Heart left ventricle (tissue), 16 donors: ENCODE data around the gene PACRG. TPM values are rescaled to one million over a fixed set of nuclear protein-coding genes. Genes with fewer than 3 reads are reported as not detected.
A peak's percentile ranks its signal among the peaks of the same experiment; 100 is the strongest.

Source experiments
- ATAC-seq, 4 donors: fragments of 200-7000 bp; cut with Tn5 transposase; one replicate each; pipeline ENCODE4 v1.9.1; 2020 to 2022; ENCODE audit warnings: moderate library complexity in 4 of 4, mild to moderate bottlenecking in 3 of 4, moderate number of reproducible peaks in 1 of 4
- DNase-seq, 5 donors: peaks; one replicate each; pipeline ENCODE4 v3.0.0-alpha.2; 2020
- H3K27ac ChIP-seq, 12 donors: fragments of 200-600 bp; sonication (generic) in 4 of 12; one replicate each; pipeline versions ENCODE4 v1.5.0 to v1.8.0; 2016 to 2022; ENCODE audit warnings: mild to moderate bottlenecking in 2 of 12
- H3K27me3 ChIP-seq, 9 donors: fragments of 200-600 bp; sonication (generic) in 2 of 9; one replicate each; pipeline versions ENCODE4 v1.5.1 to v1.8.0; 2016 to 2022; ENCODE audit warnings: mild to moderate bottlenecking in 3 of 9
- H3K36me3 ChIP-seq, 9 donors: fragments of 200-600 bp; sonication (generic) in 2 of 9; one replicate each; pipeline versions ENCODE4 v1.5.0 to v1.8.0; 2018 to 2022; ENCODE audit warnings: mild to moderate bottlenecking in 2 of 9
- H3K4me1 ChIP-seq, 12 donors: fragments of 200-600 bp; sonication (generic) in 4 of 12; one replicate each; pipeline versions ENCODE4 v1.5.0 to v1.8.0; 2016 to 2022; ENCODE audit warnings: mild to moderate bottlenecking in 3 of 12
- H3K4me3 ChIP-seq, 12 donors: fragments of 200-600 bp; sonication (generic) in 4 of 12; one replicate each; pipeline versions ENCODE4 v1.5.0 to v1.8.0; 2017 to 2022; ENCODE audit warnings: mild to moderate bottlenecking in 9 of 12, moderate library complexity in 4 of 12
- H3K9me3 ChIP-seq, 12 donors: fragments of 200-600 bp; sonication (generic) in 4 of 12; one replicate each; pipeline versions ENCODE4 v1.5.0 to v1.8.0; 2016 to 2022; ENCODE audit warnings: mild to moderate bottlenecking in 1 of 12
- CTCF ChIP-seq, 12 donors: fragments of 200-600 bp; sonication (generic) in 4 of 12; IDR thresholded peaks; one replicate each; pipeline versions ENCODE4 v1.5.0 to v1.8.0; 2018 to 2022; ENCODE audit warnings: antibody characterized with exemption in 12 of 12, mild to moderate bottlenecking in 5 of 12
- POLR2A ChIP-seq, 2 donors: fragments of 450-650 bp; IDR thresholded peaks; one replicate each; pipeline ENCODE4 v1.6.1; 2017; ENCODE audit warnings: antibody characterized with exemption in 2 of 2, mild to moderate bottlenecking in 2 of 2, moderate library complexity in 2 of 2
- WGBS, 4 donors: extraction: QIAGEN DNeasy Blood & Tissue Kit in 2 of 4; methylation state at CpG; one replicate each; pipeline versions ENCODE4 v1.1.5 to v1.1.7; 2013 to 2018; 5-methylcytosine and 5-hydroxymethylcytosine counted together
- intact Hi-C, 10 donors: fragments of 100-400 bp; cut with DNase I; formaldehyde crosslinking; loops; one replicate each; pipeline versions ENCODE4 v1.11.1 to v1.14.2; 2022
- polyA plus RNA-seq, 2 donors: library from polyadenylated mRNA; stranded (reverse); fragments of 200-250 nt; gene quantifications; one replicate each; pipeline ENCODE4 v1.2.3, GENCODE V29; 2013
- total RNA-seq, 9 donors: library from RNA; depleted of rRNA in 2 of 9; stranded (reverse); fragments of >200 nt in 2 of 9; fragmentation: NEBNext Ultra II Directional in 3 of 9; extraction: Animal tissue kit (Norgen Biotek cat#: 25700) in 3 of 9; gene quantifications; one replicate each; pipeline versions ENCODE4 v1.1.0 to v1.2.4, GENCODE V29; 2016 to 2023
- donor health status: ischemic (EF 13 %, LVEDD 7.1; RV severe dilation, severe dysfunction).
- donor health status: healthy with polysubstance abuse.
- donor health status: DM: no; HTN: yes; CAD: no.
- donor health status: DM: no; HTN: no; CAD: no.
- donor health status: ischemic (EF 25% LVEDD 6.9; RV normal size, moderate dysfunction).
- donor health status: ischemic (EF 25% LVEDD 5.7; RV mildly dilated, moderate dysfunction).
- donor health status: healthy.
- donor health status: DM: yes; HTN: yes; CAD: no.
- donor health status: ischemic (EF 35%, LVEDD 5.7; RV mildly dilated, moderate dysfunction).
- donor health status: nonischemic (EF 11% LVEDD 7.7; RV severe dilation, severe dysfunction).
- donor health status: DM: yes; HTN: yes; CAD: no.
- donor health status: PGD.
- donor health status: ischemic (EF 29% LVEDD 5.4; RV normal size, mild dysfunction).
- donor health status: nonischemic (EF 23%, LVEDD 6.1; RV moderate dilation, normal function).

PACRG gene
- total and polyA plus RNA-seq, 11 donors = 2.0 to 83.3 (median 11.8) TPM

- TF ChIP-seq POLR2A (IDR thresholded peaks at IDR 0.05) (no peak), CTCF (IDR thresholded peaks at IDR 0.05) (no peak)
- ATAC-seq = no peak
- H3K9me3 ChIP-seq = peaks cover 0 to 3% (median 0%) of the 10 kb centered on the region in 12 donors
- no peaks in the 10 kb centered on the region for H3K27me3 ChIP-seq
- no peak overlapping the region for H3K4me3 ChIP-seq
- H3K27ac ChIP-seq = no peak overlapping the region
- WGBS, 4 donors = 63 to 81% (median 74%) methylated on average over 1 of the region's 1 CpG
- intact Hi-C loops = loop anchor here in 1 of 10 donors (10.0 kb wide), 1 partner anchor 133 kb away; the partner anchor contains the start of gene QKI
- H3K36me3 ChIP-seq = no peaks in the 10 kb centered on the region
- peaks cover 0 to 8% (median 0%) of the 10 kb centered on the region in 12 donors for H3K4me1 ChIP-seq
- DNase-seq = no peak
Observed at GRCh38 chr6:163281634-163282033, 553.9 kb downstream of the PACRG start.

- intact Hi-C loops = loop anchor here in 1 of 10 donors (10.0 kb wide), 1 partner anchor 132 kb away; the partner anchor contains the start of gene QKI
- peaks cover 0 to 3% (median 0%) of the 10 kb centered on the region in 12 donors for H3K9me3 ChIP-seq
- DNase-seq (no peak), ATAC-seq (no peak)
- no peaks in the 10 kb centered on the region for H3K36me3 ChIP-seq
- H3K27ac ChIP-seq = no peak overlapping the region
- TF ChIP-seq POLR2A (IDR thresholded peaks at IDR 0.05) (no peak), CTCF (IDR thresholded peaks at IDR 0.05) (no peak)
- peaks cover 0 to 8% (median 0%) of the 10 kb centered on the region in 12 donors for H3K4me1 ChIP-seq
- no peaks in the 10 kb centered on the region for H3K27me3 ChIP-seq
- no peak overlapping the region for H3K4me3 ChIP-seq
Observed at GRCh38 chr6:163282672-163283071, 554.9 kb downstream of the PACRG start.

GRCh38 chr6:163284151-163284550, 556.4 kb downstream of the PACRG start:
- 17 to 32% (median 28%) methylated on average over 5 of the region's 5 CpGs for WGBS, 4 donors
- ATAC-seq (no peak), DNase-seq (no peak)
- H3K36me3 ChIP-seq = no peaks in the 10 kb centered on the region
- no peaks in the 10 kb centered on the region for H3K9me3 ChIP-seq
- peaks cover 0 to 11% (median 0%) of the 10 kb centered on the region in 12 donors for H3K4me1 ChIP-seq
- no peak overlapping the region for H3K27ac ChIP-seq
- intact Hi-C loops = loop anchor here in 1 of 10 donors (10.0 kb wide), 1 partner anchor 131 kb away; the partner anchor contains the start of gene QKI
- H3K4me3 ChIP-seq = no peak overlapping the region
- H3K27me3 ChIP-seq = no peaks in the 10 kb centered on the region
- no peak for TF ChIP-seq CTCF (IDR thresholded peaks at IDR 0.05)
- no peak for TF ChIP-seq POLR2A (IDR thresholded peaks at IDR 0.05)

GRCh38 chr6:163285691-163286090, 557.9 kb downstream of the PACRG start:
- intact Hi-C loops = loop anchor here in 2 of 10 donors (5.0 to 10.0 kb wide), 2 partner anchors 73 to 129 kb away; partner anchors contain the start of gene QKI (in 1 of the 2)
- Histone ChIP-seq H3K27me3 (no peaks in the 10 kb centered on the region), H3K4me3 (no peak overlapping the region), H3K9me3 (no peaks in the 10 kb centered on the region), H3K4me1 (peaks cover 0 to 15% (median 0%) of the 10 kb centered on the region in 12 donors), H3K36me3 (no peaks in the 10 kb centered on the region), H3K27ac (peak overlapping the region in 2 of 12 donors; percentile 19 to 30)
- 87 to 93% (median 92%) methylated on average over 7 of the region's 7 CpGs for WGBS, 4 donors
- TF ChIP-seq CTCF (IDR thresholded peaks at IDR 0.05) (no peak), POLR2A (IDR thresholded peaks at IDR 0.05) (no peak)
- DNase-seq (no peak), ATAC-seq (no peak)
